Stimulated activated naive CD8-positive, alpha-beta T cell treated with anti-CD3 and anti-CD28 coated beads, Interleukin-15, Interleukin-2, amounts not matched to agents 100 ng/mL and 50 ng/mL, for 24 hours (primary cell): ENCODE data around the gene MIDN.

Source experiments
- H3K27ac Mint-ChIP-seq: one replicate; pipeline ENCODE4 v1.8.0; 2021; ENCODE audit warnings: mild to moderate bottlenecking, mixed read lengths
- H3K27me3 Mint-ChIP-seq: one replicate; pipeline ENCODE4 v1.8.0; 2021; ENCODE audit warnings: mixed read lengths
- H3K36me3 Mint-ChIP-seq: one replicate; pipeline ENCODE4 v1.8.0; 2021; ENCODE audit warnings: low read depth, mixed read lengths
- H3K4me1 Mint-ChIP-seq: one replicate; pipeline ENCODE4 v1.8.0; 2021; ENCODE audit warnings: low read depth, mixed read lengths
- H3K4me3 Mint-ChIP-seq: one replicate; pipeline ENCODE4 v1.8.0; 2021; ENCODE audit warnings: mild to moderate bottlenecking, mixed read lengths
- H3K9me3 Mint-ChIP-seq: one replicate; pipeline ENCODE4 v1.8.0; 2021; ENCODE audit warnings: mixed read lengths

Gene MIDN

GRCh38 chr19:1288833-1289685 lies 40.7 kb downstream of the MIDN start:
- no peaks in the 10 kb centered on the region for H3K36me3 Mint-ChIP-seq
- no peak overlapping the region for H3K27ac Mint-ChIP-seq
- no peaks in the 10 kb centered on the region for H3K9me3 Mint-ChIP-seq
- H3K4me1 Mint-ChIP-seq, result no peaks in the 10 kb centered on the region
- H3K4me3 Mint-ChIP-seq, result no peak overlapping the region
- H3K27me3 Mint-ChIP-seq, result peaks cover 31% of the 10 kb centered on the region

- Mint-ChIP-seq H3K27ac (no peak overlapping the region), H3K27me3 (peaks cover 25% of the 10 kb centered on the region), H3K9me3 (no peaks in the 10 kb centered on the region), H3K4me3 (no peak overlapping the region), H3K4me1 (no peaks in the 10 kb centered on the region), H3K36me3 (no peaks in the 10 kb centered on the region)
These were observed 41.3 kb downstream of the MIDN start for GRCh38 chr19:1289686-1290025.

- Mint-ChIP-seq H3K27me3 (peaks cover 19% of the 10 kb centered on the region), H3K9me3 (no peaks in the 10 kb centered on the region), H3K4me1 (no peaks in the 10 kb centered on the region), H3K27ac (no peak overlapping the region), H3K36me3 (no peaks in the 10 kb centered on the region), H3K4me3 (no peak overlapping the region)
These were observed 41.9 kb downstream of the MIDN start for GRCh38 chr19:1290196-1290702.

GRCh38 chr19:1290703-1291651 lies 42.6 kb downstream of the MIDN start:
- Mint-ChIP-seq H3K27ac (no peak overlapping the region), H3K4me3 (no peak overlapping the region), H3K27me3 (peaks cover 19% of the 10 kb centered on the region), H3K4me1 (no peaks in the 10 kb centered on the region), H3K9me3 (no peaks in the 10 kb centered on the region), H3K36me3 (no peaks in the 10 kb centered on the region)

GRCh38 chr19:1291761-1292418 lies 43.5 kb downstream of the MIDN start:
- no peak overlapping the region for H3K4me3 Mint-ChIP-seq
- no peaks in the 10 kb centered on the region for H3K4me1 Mint-ChIP-seq

GRCh38 chr19:1292419-1293151 lies 44.2 kb downstream of the MIDN start:
- no peak overlapping the region for H3K4me3 Mint-ChIP-seq
- no peaks in the 10 kb centered on the region for H3K36me3 Mint-ChIP-seq
- H3K4me1 Mint-ChIP-seq, result no peaks in the 10 kb centered on the region
- no peak overlapping the region for H3K27ac Mint-ChIP-seq
- no peaks in the 10 kb centered on the region for H3K9me3 Mint-ChIP-seq
- H3K27me3 Mint-ChIP-seq, result peaks cover 15% of the 10 kb centered on the region

More at GRCh38 chr19:1291761-1292418, 43.5 kb downstream of the MIDN start:
- H3K9me3 Mint-ChIP-seq, result no peaks in the 10 kb centered on the region
- H3K27ac Mint-ChIP-seq, result no peak overlapping the region
- H3K36me3 Mint-ChIP-seq, result no peaks in the 10 kb centered on the region
- H3K27me3 Mint-ChIP-seq, result peaks cover 15% of the 10 kb centered on the region

- Mint-ChIP-seq H3K27ac (no peak overlapping the region), H3K36me3 (no peaks in the 10 kb centered on the region), H3K27me3 (peaks cover 10% of the 10 kb centered on the region), H3K4me1 (no peaks in the 10 kb centered on the region), H3K9me3 (no peaks in the 10 kb centered on the region), H3K4me3 (no peak overlapping the region)
These were observed 45.6 kb downstream of the MIDN start for GRCh38 chr19:1293782-1294604.

GRCh38 chr19:1294688-1295087 lies 46.3 kb downstream of the MIDN start:
- no peak overlapping the region for H3K4me3 Mint-ChIP-seq
- no peaks in the 10 kb centered on the region for H3K36me3 Mint-ChIP-seq
- H3K4me1 Mint-ChIP-seq, result no peaks in the 10 kb centered on the region
- H3K27me3 Mint-ChIP-seq, result peaks cover 8% of the 10 kb centered on the region
- no peak overlapping the region for H3K27ac Mint-ChIP-seq
- no peaks in the 10 kb centered on the region for H3K9me3 Mint-ChIP-seq

- no peak overlapping the region for H3K4me3 Mint-ChIP-seq
- no peaks in the 10 kb centered on the region for H3K36me3 Mint-ChIP-seq
- peaks cover 8% of the 10 kb centered on the region for H3K27me3 Mint-ChIP-seq
- H3K27ac Mint-ChIP-seq, result no peak overlapping the region
- no peaks in the 10 kb centered on the region for H3K9me3 Mint-ChIP-seq
- no peaks in the 10 kb centered on the region for H3K4me1 Mint-ChIP-seq
These were observed 47.0 kb downstream of the MIDN start for GRCh38 chr19:1295169-1296012.

- Mint-ChIP-seq H3K4me1 (no peaks in the 10 kb centered on the region), H3K9me3 (no peaks in the 10 kb centered on the region), H3K27me3 (peaks cover 8% of the 10 kb centered on the region), H3K36me3 (no peaks in the 10 kb centered on the region), H3K27ac (no peak overlapping the region), H3K4me3 (no peak overlapping the region)
These were observed 47.7 kb downstream of the MIDN start for GRCh38 chr19:1296078-1296477.

- Mint-ChIP-seq H3K4me1 (no peaks in the 10 kb centered on the region), H3K36me3 (no peaks in the 10 kb centered on the region), H3K27me3 (peaks cover 8% of the 10 kb centered on the region), H3K4me3 (no peak overlapping the region), H3K9me3 (no peaks in the 10 kb centered on the region), H3K27ac (no peak overlapping the region)
These were observed 48.3 kb downstream of the MIDN start for GRCh38 chr19:1296575-1297271.

- Mint-ChIP-seq H3K4me3 (no peak overlapping the region), H3K36me3 (no peaks in the 10 kb centered on the region), H3K27ac (no peak overlapping the region), H3K9me3 (no peaks in the 10 kb centered on the region), H3K27me3 (no peaks in the 10 kb centered on the region), H3K4me1 (no peaks in the 10 kb centered on the region)
These were observed 49.9 kb downstream of the MIDN start for GRCh38 chr19:1298235-1298634.
